Measurements from ENCODE around the gene RNASE7. TPM values are rescaled to one million over a fixed set of nuclear protein-coding genes. Genes with fewer than 3 reads are reported as not detected.

The RNASE7 gene
- total and polyA plus RNA-seq, 4 donors, result 0.13 to 0.18 TPM; not detected in 2

GRCh38 chr14:21029917-21030316 lies 12.2 kb upstream of the RNASE7 start, which contains the start of gene TPPP2:
TSS of gene TPPP2 (plus strand) at chr14:21030217. CDS start at chr14:21030582, 365 bp downstream.
- H3K9me3 ChIP-seq (ENCODE audit: control insufficient read depth in 4 of 4, insufficient read depth in 3 of 4, low read length in 3 of 4), result no peaks in the 10 kb centered on the region
- TF ChIP-seq CTCF (IDR thresholded peaks at IDR 0.05; ENCODE audit: control extremely low read depth, extremely low read depth), result no peak

GRCh38 chr14:21030531-21030930 lies 11.6 kb upstream of the RNASE7 start:
- ATAC-seq (ENCODE audit: insufficient read depth, low FRiP score) (no peak), DNase-seq (no peak)
- H3K27ac ChIP-seq (ENCODE audit: low read depth in 1 of 2, low read length in 1 of 2), result no peak overlapping the region

More at GRCh38 chr14:21029917-21030316, 12.2 kb upstream of the RNASE7 start, which contains the start of gene TPPP2:
- Histone ChIP-seq H3K4me1 (ENCODE audit: control insufficient read depth in 5 of 5, insufficient read depth in 5 of 5, low read length in 5 of 5) (peaks cover 0 to 12% (median 10%) of the 10 kb centered on the region in 5 donors), H3K36me3 (ENCODE audit: control insufficient read depth in 4 of 4, insufficient read depth in 4 of 4, low read length in 4 of 4) (no peaks in the 10 kb centered on the region), H3K27ac (ENCODE audit: low read depth in 1 of 2, low read length in 1 of 2) (no peak within 1 kb of the TSS), H3K27me3 (ENCODE audit: control insufficient read depth in 3 of 3, insufficient read depth in 3 of 3, low read length in 2 of 3) (no peaks in the 10 kb centered on the region), H3K4me3 (no peak within 1 kb of the TSS), H3K9ac (ENCODE audit: insufficient read depth in 1 of 2, low read length in 2 of 2) (no peak within 1 kb of the TSS)
- DNase-seq, result no peak
- WGBS, 2 donors, result 92 to 95% methylated on average over 5 of the region's 5 CpGs
- ATAC-seq (ENCODE audit: insufficient read depth, low FRiP score), result no peak

GRCh38 chr14:21032326-21033132 lies 9.6 kb upstream of the RNASE7 start:
- no peak overlapping the region for H3K27ac ChIP-seq (ENCODE audit: low read depth in 1 of 2, low read length in 1 of 2)
- WGBS, 2 donors, result 83% methylated on average over 5 of the region's 5 CpGs
- H3K9ac ChIP-seq (ENCODE audit: insufficient read depth in 1 of 2, low read length in 2 of 2), result no peak overlapping the region
- ATAC-seq (ENCODE audit: insufficient read depth, low FRiP score) (no peak), DNase-seq (no peak)
- peaks cover 0 to under 1% (median 0%) of the 10 kb centered on the region in 5 donors for H3K4me1 ChIP-seq (ENCODE audit: control insufficient read depth in 5 of 5, insufficient read depth in 5 of 5, low read length in 5 of 5)
- no peaks in the 10 kb centered on the region for H3K27me3 ChIP-seq (ENCODE audit: control insufficient read depth in 3 of 3, insufficient read depth in 3 of 3, low read length in 2 of 3)
- no peak overlapping the region for H3K4me3 ChIP-seq
- no peaks in the 10 kb centered on the region for H3K9me3 ChIP-seq (ENCODE audit: control insufficient read depth in 4 of 4, insufficient read depth in 3 of 4, low read length in 3 of 4)
- no peak for TF ChIP-seq CTCF (IDR thresholded peaks at IDR 0.05; ENCODE audit: control extremely low read depth, extremely low read depth)
- H3K36me3 ChIP-seq (ENCODE audit: control insufficient read depth in 4 of 4, insufficient read depth in 4 of 4, low read length in 4 of 4), result no peaks in the 10 kb centered on the region

More at GRCh38 chr14:21030531-21030930, 11.6 kb upstream of the RNASE7 start:
- Histone ChIP-seq H3K4me3 (no peak overlapping the region), H3K4me1 (ENCODE audit: control insufficient read depth in 5 of 5, insufficient read depth in 5 of 5, low read length in 5 of 5) (peaks cover 0 to 12% (median 10%) of the 10 kb centered on the region in 5 donors), H3K36me3 (ENCODE audit: control insufficient read depth in 4 of 4, insufficient read depth in 4 of 4, low read length in 4 of 4) (no peaks in the 10 kb centered on the region), H3K9ac (ENCODE audit: insufficient read depth in 1 of 2, low read length in 2 of 2) (no peak overlapping the region), H3K27me3 (ENCODE audit: control insufficient read depth in 3 of 3, insufficient read depth in 3 of 3, low read length in 2 of 3) (no peaks in the 10 kb centered on the region), H3K9me3 (ENCODE audit: control insufficient read depth in 4 of 4, insufficient read depth in 3 of 4, low read length in 3 of 4) (no peaks in the 10 kb centered on the region)
- 93 to 96% methylated on average over 12 of the region's 12 CpGs for WGBS, 2 donors
- no peak for TF ChIP-seq CTCF (IDR thresholded peaks at IDR 0.05; ENCODE audit: control extremely low read depth, extremely low read depth)
